Measurements from ENCODE around the gene CD163L1.

GRCh38 chr12:7373226-7373625, 70.7 kb downstream of the CD163L1 start:
- TF ChIP-seq, protein P1, sequence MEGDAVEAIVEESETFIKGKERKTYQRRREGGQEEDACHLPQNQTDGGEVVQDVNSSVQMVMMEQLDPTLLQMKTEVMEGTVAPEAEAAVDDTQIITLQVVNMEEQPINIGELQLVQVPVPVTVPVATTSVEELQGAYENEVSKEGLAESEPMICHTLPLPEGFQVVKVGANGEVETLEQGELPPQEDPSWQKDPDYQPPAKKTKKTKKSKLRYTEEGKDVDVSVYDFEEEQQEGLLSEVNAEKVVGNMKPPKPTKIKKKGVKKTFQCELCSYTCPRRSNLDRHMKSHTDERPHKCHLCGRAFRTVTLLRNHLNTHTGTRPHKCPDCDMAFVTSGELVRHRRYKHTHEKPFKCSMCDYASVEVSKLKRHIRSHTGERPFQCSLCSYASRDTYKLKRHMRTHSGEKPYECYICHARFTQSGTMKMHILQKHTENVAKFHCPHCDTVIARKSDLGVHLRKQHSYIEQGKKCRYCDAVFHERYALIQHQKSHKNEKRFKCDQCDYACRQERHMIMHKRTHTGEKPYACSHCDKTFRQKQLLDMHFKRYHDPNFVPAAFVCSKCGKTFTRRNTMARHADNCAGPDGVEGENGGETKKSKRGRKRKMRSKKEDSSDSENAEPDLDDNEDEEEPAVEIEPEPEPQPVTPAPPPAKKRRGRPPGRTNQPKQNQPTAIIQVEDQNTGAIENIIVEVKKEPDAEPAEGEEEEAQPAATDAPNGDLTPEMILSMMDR (conservative IDR thresholded peaks at IDR 0.05; ENCODE audit: low read length) = no peak
- TF ChIP-seq EZH2phosphoT487 (IDR thresholded peaks at IDR 0.05; ENCODE audit: borderline replicate concordance, low read depth, low read length) = no peak
